HEK293 (cell line): ENCODE results near the gene ERI3.

Experiments used
- BCL11A ChIP-seq: fragments of 450-650 bp; formaldehyde crosslinking; IDR thresholded peaks from 2 replicates; pipeline ENCODE4 v1.5.1; 2016; ENCODE audit warnings: low read depth, missing biosample characterization, missing genetic modification characterization
- GLI2 ChIP-seq: fragments of 450-650 bp; formaldehyde crosslinking; IDR thresholded peaks from 2 replicates; pipeline ENCODE4; 2017; ENCODE audit warnings: missing biosample characterization, missing genetic modification characterization, low read depth, borderline replicate concordance
- OSR2 ChIP-seq: fragments of 450-650 bp; formaldehyde crosslinking; IDR thresholded peaks from 2 replicates; pipeline ENCODE4 v1.5.1; 2016; ENCODE audit warnings: missing biosample characterization, missing genetic modification characterization
- RBAK ChIP-seq: fragments of 450-650 bp; formaldehyde crosslinking; IDR thresholded peaks from 2 replicates; pipeline ENCODE4 v1.5.1; 2016; ENCODE audit warnings: missing biosample characterization, missing genetic modification characterization
- WT1 ChIP-seq: fragments of 450-650 bp; formaldehyde crosslinking; IDR thresholded peaks from 2 replicates; pipeline ENCODE4 v1.5.1; 2016; ENCODE audit warnings: missing biosample characterization, missing genetic modification characterization
- ZBTB20 ChIP-seq: fragments of 450-650 bp; formaldehyde crosslinking; IDR thresholded peaks from 2 replicates; pipeline ENCODE4 v1.5.1; 2016; ENCODE audit warnings: missing biosample characterization, missing genetic modification characterization
- ZIC2 ChIP-seq: fragments of 450-650 bp; formaldehyde crosslinking; IDR thresholded peaks from 2 replicates; pipeline ENCODE4 v1.5.1; 2016; ENCODE audit warnings: missing biosample characterization, missing genetic modification characterization
- ZNF112 ChIP-seq: fragments of 450-650 bp; formaldehyde crosslinking; IDR thresholded peaks from 2 replicates; pipeline ENCODE4 v1.5.0; 2017; ENCODE audit warnings: missing biosample characterization, missing genetic modification characterization
- ZNF121 ChIP-seq: fragments of 450-650 bp; formaldehyde crosslinking; IDR thresholded peaks from 2 replicates; pipeline ENCODE4 v1.5.1; 2016; ENCODE audit warnings: missing biosample characterization, missing genetic modification characterization
- ZNF132 ChIP-seq: fragments of 450-650 bp; formaldehyde crosslinking; IDR thresholded peaks from 2 replicates; pipeline ENCODE4 v1.5.1; 2017; ENCODE audit warnings: missing biosample characterization, missing genetic modification characterization, borderline replicate concordance
- ZNF16 ChIP-seq: fragments of 450-650 bp; formaldehyde crosslinking; IDR thresholded peaks from 2 replicates; pipeline ENCODE4 v1.5.1; 2016; ENCODE audit warnings: low read depth, missing biosample characterization, missing genetic modification characterization
- ZNF292 ChIP-seq: fragments of 450-650 bp; formaldehyde crosslinking; IDR thresholded peaks from 2 replicates; pipeline ENCODE4 v1.5.1; 2016; ENCODE audit warnings: low read depth, missing biosample characterization, missing genetic modification characterization, borderline replicate concordance
- ZNF335 ChIP-seq: fragments of 450-650 bp; formaldehyde crosslinking; conservative IDR thresholded peaks from 2 replicates; pipeline ENCODE4 v1.5.1; 2016; ENCODE audit warnings: missing biosample characterization, missing genetic modification characterization
- ZNF354C ChIP-seq: fragments of 450-650 bp; formaldehyde crosslinking; IDR thresholded peaks from 2 replicates; pipeline ENCODE4 v1.5.1; 2016; ENCODE audit warnings: missing biosample characterization, missing genetic modification characterization, low read depth, borderline replicate concordance
- ZNF561 ChIP-seq: fragments of 450-650 bp; IDR thresholded peaks from 2 replicates; pipeline ENCODE4 v1.5.1; 2018; ENCODE audit warnings: missing biosample characterization, missing genetic modification characterization, borderline replicate concordance
- ZNF571 ChIP-seq: fragments of 450-650 bp; formaldehyde crosslinking; IDR thresholded peaks from 2 replicates; pipeline ENCODE4 v1.5.0; 2017; ENCODE audit warnings: missing biosample characterization, missing genetic modification characterization
- ZNF626 ChIP-seq: fragments of 450-650 bp; sonication (Bioruptor Pico); formaldehyde crosslinking; IDR thresholded peaks from 2 replicates; pipeline ENCODE4 v1.5.1; 2018; ENCODE audit warnings: missing biosample characterization, missing genetic modification characterization, inconsistent platforms
- ZNF629 ChIP-seq: fragments of 450-650 bp; formaldehyde crosslinking; IDR thresholded peaks from 2 replicates; pipeline ENCODE4 v1.5.1; 2017; ENCODE audit warnings: missing biosample characterization, missing genetic modification characterization
- ZNF658 ChIP-seq: fragments of 450-650 bp; formaldehyde crosslinking; IDR thresholded peaks from 2 replicates; pipeline ENCODE4; 2016; ENCODE audit warnings: missing biosample characterization, missing genetic modification characterization
- ZNF768 ChIP-seq: fragments of 450-650 bp; formaldehyde crosslinking; IDR thresholded peaks from 2 replicates; pipeline ENCODE4 v1.5.1; 2018; ENCODE audit warnings: missing biosample characterization, mild to moderate bottlenecking, missing genetic modification characterization
- ZNF777 ChIP-seq: fragments of 450-650 bp; formaldehyde crosslinking; IDR thresholded peaks from 2 replicates; pipeline ENCODE4 v1.5.1; 2017; ENCODE audit warnings: missing biosample characterization, missing genetic modification characterization, borderline replicate concordance
- TF ChIP-seq, protein P1 (sequence below): fragments of 450-650 bp; formaldehyde crosslinking; IDR thresholded peaks from 2 replicates; pipeline ENCODE4 v1.5.1; 2016; ENCODE audit warnings: missing biosample characterization, missing genetic modification characterization
- TF ChIP-seq, protein P2 (sequence below): fragments of 450-650 bp; formaldehyde crosslinking; IDR thresholded peaks from 2 replicates; pipeline ENCODE4 v1.5.1; 2016; ENCODE audit warnings: missing biosample characterization, missing genetic modification characterization, borderline replicate concordance
- TF ChIP-seq, protein P3 (sequence below): fragments of 450-650 bp; formaldehyde crosslinking; IDR thresholded peaks from 2 replicates; pipeline ENCODE4 v1.5.1; 2017; ENCODE audit warnings: missing biosample characterization, missing genetic modification characterization

Gene ERI3

DNA sequence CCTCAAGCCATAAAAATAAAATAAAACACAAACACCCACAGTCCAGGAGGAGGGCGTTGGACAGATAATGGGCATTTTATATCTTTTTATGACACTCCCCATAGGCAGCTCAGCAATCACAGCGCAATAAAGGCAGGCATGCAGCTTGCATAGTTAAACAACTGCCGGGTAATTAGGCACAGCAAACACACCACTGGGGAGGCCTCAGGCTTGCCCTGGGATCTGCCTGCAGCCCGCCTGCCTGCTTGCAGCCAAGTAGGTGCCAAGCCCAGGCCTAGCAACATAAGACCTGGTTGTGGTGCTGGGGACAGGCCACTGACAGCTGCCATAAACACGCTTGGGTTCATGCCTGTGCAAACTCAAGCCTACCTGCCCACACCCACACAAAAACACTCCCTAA lies 87.6 kb downstream of the ERI3 start (continued):
- TF ChIP-seq, protein P1, sequence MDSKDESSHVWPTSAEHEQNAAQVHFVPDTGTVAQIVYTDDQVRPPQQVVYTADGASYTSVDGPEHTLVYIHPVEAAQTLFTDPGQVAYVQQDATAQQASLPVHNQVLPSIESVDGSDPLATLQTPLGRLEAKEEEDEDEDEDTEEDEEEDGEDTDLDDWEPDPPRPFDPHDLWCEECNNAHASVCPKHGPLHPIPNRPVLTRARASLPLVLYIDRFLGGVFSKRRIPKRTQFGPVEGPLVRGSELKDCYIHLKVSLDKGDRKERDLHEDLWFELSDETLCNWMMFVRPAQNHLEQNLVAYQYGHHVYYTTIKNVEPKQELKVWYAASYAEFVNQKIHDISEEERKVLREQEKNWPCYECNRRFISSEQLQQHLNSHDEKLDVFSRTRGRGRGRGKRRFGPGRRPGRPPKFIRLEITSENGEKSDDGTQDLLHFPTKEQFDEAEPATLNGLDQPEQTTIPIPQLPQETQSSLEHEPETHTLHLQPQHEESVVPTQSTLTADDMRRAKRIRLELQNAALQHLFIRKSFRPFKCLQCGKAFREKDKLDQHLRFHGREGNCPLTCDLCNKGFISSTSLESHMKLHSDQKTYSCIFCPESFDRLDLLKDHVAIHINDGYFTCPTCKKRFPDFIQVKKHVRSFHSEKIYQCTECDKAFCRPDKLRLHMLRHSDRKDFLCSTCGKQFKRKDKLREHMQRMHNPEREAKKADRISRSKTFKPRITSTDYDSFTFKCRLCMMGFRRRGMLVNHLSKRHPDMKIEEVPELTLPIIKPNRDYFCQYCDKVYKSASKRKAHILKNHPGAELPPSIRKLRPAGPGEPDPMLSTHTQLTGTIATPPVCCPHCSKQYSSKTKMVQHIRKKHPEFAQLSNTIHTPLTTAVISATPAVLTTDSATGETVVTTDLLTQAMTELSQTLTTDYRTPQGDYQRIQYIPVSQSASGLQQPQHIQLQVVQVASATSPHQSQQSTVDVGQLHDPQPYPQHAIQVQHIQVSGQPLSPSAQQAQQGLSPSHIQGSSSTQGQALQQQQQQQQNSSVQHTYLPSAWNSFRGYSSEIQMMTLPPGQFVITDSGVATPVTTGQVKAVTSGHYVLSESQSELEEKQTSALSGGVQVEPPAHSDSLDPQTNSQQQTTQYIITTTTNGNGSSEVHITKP (tag by site-specific recombination), result no peak
- peak; percentile 70; the same call in 1 of the 2 replicates for TF ChIP-seq ZNF561 (tag by site-specific recombination)
- TF ChIP-seq, protein P2, sequence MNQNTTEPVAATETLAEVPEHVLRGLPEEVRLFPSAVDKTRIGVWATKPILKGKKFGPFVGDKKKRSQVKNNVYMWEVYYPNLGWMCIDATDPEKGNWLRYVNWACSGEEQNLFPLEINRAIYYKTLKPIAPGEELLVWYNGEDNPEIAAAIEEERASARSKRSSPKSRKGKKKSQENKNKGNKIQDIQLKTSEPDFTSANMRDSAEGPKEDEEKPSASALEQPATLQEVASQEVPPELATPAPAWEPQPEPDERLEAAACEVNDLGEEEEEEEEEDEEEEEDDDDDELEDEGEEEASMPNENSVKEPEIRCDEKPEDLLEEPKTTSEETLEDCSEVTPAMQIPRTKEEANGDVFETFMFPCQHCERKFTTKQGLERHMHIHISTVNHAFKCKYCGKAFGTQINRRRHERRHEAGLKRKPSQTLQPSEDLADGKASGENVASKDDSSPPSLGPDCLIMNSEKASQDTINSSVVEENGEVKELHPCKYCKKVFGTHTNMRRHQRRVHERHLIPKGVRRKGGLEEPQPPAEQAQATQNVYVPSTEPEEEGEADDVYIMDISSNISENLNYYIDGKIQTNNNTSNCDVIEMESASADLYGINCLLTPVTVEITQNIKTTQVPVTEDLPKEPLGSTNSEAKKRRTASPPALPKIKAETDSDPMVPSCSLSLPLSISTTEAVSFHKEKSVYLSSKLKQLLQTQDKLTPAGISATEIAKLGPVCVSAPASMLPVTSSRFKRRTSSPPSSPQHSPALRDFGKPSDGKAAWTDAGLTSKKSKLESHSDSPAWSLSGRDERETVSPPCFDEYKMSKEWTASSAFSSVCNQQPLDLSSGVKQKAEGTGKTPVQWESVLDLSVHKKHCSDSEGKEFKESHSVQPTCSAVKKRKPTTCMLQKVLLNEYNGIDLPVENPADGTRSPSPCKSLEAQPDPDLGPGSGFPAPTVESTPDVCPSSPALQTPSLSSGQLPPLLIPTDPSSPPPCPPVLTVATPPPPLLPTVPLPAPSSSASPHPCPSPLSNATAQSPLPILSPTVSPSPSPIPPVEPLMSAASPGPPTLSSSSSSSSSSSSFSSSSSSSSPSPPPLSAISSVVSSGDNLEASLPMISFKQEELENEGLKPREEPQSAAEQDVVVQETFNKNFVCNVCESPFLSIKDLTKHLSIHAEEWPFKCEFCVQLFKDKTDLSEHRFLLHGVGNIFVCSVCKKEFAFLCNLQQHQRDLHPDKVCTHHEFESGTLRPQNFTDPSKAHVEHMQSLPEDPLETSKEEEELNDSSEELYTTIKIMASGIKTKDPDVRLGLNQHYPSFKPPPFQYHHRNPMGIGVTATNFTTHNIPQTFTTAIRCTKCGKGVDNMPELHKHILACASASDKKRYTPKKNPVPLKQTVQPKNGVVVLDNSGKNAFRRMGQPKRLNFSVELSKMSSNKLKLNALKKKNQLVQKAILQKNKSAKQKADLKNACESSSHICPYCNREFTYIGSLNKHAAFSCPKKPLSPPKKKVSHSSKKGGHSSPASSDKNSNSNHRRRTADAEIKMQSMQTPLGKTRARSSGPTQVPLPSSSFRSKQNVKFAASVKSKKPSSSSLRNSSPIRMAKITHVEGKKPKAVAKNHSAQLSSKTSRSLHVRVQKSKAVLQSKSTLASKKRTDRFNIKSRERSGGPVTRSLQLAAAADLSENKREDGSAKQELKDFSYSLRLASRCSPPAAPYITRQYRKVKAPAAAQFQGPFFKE (tag by site-specific recombination), result no peak
- no peak for TF ChIP-seq ZNF571 (tag by site-specific recombination)
- peak; percentile 79; the same call in 1 of the 2 replicates for TF ChIP-seq GLI2 (tag by site-specific recombination)
- peak; percentile 89 for TF ChIP-seq ZNF335 (tag by site-specific recombination)
- TF ChIP-seq, protein P3, sequence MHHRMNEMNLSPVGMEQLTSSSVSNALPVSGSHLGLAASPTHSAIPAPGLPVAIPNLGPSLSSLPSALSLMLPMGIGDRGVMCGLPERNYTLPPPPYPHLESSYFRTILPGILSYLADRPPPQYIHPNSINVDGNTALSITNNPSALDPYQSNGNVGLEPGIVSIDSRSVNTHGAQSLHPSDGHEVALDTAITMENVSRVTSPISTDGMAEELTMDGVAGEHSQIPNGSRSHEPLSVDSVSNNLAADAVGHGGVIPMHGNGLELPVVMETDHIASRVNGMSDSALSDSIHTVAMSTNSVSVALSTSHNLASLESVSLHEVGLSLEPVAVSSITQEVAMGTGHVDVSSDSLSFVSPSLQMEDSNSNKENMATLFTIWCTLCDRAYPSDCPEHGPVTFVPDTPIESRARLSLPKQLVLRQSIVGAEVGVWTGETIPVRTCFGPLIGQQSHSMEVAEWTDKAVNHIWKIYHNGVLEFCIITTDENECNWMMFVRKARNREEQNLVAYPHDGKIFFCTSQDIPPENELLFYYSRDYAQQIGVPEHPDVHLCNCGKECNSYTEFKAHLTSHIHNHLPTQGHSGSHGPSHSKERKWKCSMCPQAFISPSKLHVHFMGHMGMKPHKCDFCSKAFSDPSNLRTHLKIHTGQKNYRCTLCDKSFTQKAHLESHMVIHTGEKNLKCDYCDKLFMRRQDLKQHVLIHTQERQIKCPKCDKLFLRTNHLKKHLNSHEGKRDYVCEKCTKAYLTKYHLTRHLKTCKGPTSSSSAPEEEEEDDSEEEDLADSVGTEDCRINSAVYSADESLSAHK, result peak; percentile 86
- TF ChIP-seq ZNF121 (tag by site-specific recombination), result peak; percentile 74; the same call in 1 of the 2 replicates
- no peak for TF ChIP-seq RBAK (tag by site-specific recombination)
- no peak for TF ChIP-seq ZNF777
- no peak for TF ChIP-seq BCL11A
- no peak for TF ChIP-seq ZNF658
- TF ChIP-seq ZNF768 (tag by site-specific recombination), result no peak
- no peak for TF ChIP-seq ZNF132 (tag by site-specific recombination)
- no peak for TF ChIP-seq ZNF354C (tag by site-specific recombination)
- TF ChIP-seq ZNF626, result no peak
- TF ChIP-seq ZIC2 (tag by site-specific recombination), result peak; percentile 99
- TF ChIP-seq ZBTB20 (tag by site-specific recombination), result peak; percentile 73
- no peak for TF ChIP-seq ZNF629
- TF ChIP-seq ZNF292 (tag by site-specific recombination), result no peak
- TF ChIP-seq ZNF112 (tag by site-specific recombination), result no peak
- TF ChIP-seq ZNF16 (tag by site-specific recombination), result no peak
- peak; percentile 98 for TF ChIP-seq WT1
- peak; percentile 95 for TF ChIP-seq OSR2
